IPS DF 4.7 (cell line): ENCODE data around the gene GTF2H1.
"Not testable (repeated sequence)": the region's sequence is repeated elsewhere in the genome, so short reads cannot be mapped to it uniquely, and the experiment has no call there.

Experiments
- DNase-seq: peaks from one replicate; pipeline ENCODE4 v3.0.0-alpha.2; 2013; ENCODE audit warnings: low spot score; ENCODE audit errors: extremely low read depth

Gene GTF2H1

DNA sequence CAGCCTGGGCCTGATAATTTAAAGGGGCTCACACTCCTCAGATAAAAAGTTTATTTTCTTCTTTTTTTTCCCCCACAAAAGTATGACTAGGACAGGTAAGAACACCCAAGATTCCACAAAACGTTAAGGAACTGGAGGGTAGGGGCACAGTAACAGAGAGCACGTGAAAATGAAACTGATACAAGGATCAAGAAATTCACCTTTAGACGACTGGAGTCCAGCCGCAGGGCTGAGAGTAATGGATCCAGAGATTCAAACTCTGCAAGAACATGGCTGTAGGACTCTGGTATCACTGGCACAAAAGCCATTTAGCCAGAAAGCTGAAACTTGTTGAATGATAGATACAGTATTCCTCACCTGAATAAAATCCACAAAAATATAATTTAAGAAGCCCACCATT is 4.8 kb upstream of the GTF2H1 start:
- no peak for DNase-seq

DNA sequence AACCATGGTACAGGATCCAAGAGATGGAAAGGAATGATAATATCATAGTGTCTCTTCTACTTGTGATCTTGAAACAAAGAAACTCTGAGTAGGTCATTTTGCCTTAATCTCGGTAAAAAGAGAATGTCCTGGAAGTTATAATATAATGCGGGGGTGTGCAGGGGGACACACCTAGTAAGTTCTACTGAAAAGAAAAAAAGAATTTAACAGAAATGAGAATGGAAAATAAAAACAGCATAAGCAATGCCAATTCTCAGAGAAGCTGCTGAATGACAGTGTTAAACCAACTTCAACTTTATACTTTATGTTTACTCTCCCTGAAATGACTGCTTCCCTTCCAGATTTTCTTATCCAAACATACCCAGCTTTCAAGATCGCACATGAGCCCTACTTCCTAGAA is 2.5 kb upstream of the GTF2H1 start:
- DNase-seq = no peak

DNA sequence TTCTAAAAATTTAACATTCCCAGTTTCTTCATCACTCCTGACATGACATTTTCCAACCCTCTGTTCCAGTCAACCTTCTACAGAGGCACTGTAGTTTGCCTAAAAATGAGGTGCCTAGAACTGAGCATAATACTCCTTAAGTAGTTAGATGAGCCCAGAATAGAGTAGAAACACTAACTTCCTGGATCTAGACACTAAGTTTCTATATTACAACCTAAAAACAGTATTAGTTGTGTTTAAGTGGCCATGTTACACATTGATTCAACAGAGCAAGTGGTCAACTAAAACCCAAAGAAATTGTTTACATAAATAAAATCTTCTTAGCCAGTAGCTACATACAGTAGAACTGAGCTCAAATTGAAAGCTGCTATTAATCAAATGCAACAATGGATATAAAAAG is 1.8 kb upstream of the GTF2H1 start:
- DNase-seq = no peak

DNA sequence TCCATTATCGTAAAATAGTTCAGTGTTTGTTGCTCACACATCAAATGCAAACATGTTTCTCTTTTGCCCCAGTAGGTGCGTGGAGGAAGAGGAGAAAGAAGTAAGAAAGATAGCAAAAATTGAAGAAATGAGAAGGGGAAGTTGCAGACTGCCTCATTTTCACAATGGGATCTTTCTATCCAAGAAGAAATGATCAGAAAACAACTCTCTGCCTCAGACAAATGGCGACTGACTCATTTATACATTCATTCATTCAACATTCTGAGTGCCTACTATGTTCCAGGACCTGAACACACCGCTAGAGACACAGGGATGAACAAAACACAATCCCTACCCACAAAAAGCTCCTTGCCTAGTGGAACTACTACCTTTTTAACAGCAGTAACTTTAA is 794 bp upstream of the GTF2H1 start:
- DNase-seq = no peak

DNA sequence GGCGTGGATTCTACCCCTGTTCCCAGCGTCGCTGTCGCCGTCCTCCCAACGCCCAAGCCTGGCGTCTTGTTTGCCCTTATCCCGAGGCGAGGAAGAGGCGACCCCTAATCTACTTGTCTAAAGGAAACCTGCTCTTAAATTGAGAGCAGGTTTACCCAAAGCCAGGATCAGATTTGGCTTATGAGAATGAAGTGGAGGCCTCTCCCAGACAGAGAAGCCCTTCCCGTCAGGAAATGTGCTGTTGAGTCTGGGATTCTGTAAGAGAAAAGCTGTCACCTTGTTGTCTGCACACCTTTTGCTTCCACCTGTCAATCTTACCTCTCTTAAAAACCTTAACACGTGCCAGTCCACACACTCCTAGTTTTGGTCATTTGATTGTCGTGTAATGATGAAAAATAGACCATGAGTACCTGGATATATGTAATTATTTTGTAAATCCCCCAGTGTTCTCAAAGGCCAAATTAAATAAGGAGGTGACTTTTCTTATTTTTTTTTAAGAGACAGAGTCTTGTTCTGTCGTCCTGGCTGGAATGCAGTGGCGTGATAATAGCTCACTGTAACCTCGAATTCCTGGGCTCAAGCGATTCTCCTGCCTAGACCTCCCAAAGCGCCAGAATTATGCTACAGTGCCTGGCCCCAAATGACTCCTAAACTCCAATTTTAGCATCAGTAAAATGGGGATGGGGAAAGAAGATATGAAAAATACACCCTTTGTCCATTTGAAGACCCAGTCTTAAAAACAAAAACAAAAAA is 627 bp downstream of the GTF2H1 start:
- no peak for DNase-seq

DNA sequence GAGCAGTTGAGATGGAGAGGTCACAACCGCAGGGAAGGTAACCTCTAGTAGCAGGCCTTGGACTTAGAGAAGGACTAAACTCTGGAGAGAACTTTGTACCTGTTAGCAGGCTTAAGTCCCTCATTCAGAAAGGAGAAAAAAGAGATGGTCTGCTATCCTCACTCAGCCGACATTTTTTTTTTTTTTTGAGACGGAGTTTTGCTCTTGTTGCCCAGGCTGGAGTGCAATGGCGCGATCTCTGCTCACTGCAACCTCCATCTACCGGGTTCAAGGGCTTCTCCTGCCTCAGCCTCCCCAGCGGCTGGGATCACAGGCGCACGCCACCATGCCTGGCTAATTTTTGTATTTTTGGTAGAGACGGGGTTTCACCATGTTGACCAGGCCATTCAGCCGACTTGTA is 1.5 kb downstream of the GTF2H1 start:
- DNase-seq = not testable (repeated sequence)

DNA sequence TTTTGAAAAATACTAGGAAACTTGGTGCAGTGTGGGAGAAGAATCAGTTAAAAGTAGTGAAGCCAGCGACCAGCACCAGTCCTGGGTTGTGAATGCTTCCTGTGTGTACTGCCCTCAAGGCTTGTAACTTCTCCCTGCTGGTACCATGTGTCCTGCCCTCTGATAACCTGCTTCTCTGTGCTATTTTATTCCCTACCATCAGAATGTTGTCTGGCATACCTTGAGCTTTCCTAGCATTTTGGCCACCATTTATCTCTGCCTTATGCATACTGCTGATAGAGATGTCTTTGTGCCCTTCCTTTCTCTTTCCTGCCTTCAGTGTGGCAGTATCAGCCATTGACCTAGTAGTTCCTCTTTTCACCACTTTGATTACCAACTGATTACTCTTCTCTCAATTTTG is 2.0 kb downstream of the GTF2H1 start:
- DNase-seq = no peak

DNA sequence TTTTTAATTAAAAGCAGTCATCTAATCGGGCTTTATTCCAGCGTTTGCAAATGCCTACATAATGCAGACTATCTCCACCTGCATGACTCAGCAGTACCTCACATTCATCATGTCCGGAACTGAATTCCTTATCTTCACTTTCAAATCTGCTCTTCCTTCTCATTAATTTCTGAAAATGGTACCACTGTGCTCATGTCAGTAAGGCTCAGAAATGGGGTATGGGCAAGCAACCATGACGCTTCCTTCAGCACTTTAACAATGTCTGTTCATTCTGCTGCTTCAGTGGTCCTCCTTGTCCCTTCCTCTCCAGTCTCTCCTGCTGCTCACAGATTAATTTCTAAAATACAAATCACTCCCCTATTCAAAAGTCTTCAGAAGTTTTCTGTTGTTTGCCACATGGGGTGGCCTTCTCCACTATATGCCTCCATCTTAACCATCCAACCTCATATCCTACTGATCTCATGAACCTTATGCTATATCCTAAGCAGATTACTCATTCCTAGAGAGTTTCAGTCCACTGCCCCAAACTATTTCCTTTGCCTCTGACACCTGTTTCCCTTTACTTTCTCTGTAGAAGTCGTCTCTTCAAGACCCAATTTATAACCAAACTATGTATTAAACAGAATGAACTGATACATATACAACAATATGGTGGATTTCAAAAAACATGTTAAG is 7.0 kb downstream of the GTF2H1 start:
- no peak for DNase-seq

DNA sequence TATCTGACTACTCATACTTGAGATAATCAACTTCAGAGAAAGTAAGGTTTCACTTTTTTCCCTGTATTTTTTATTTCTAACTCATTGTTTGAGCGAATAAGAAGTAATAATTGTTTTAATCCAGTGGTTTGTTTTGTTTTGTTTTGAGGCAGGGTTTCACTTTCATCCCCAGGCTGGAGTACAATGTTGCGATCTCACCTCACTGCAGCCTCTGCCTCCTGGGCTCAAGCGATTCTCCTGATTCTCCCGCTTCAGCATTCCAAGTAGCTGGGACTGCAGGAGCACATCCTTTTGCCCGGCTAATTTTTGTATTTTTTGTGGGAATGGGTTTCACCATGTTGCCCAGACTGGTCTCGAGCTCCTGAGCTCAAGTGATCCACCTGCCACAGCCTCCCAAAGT is 8.6 kb downstream of the GTF2H1 start:
- no peak for DNase-seq

DNA sequence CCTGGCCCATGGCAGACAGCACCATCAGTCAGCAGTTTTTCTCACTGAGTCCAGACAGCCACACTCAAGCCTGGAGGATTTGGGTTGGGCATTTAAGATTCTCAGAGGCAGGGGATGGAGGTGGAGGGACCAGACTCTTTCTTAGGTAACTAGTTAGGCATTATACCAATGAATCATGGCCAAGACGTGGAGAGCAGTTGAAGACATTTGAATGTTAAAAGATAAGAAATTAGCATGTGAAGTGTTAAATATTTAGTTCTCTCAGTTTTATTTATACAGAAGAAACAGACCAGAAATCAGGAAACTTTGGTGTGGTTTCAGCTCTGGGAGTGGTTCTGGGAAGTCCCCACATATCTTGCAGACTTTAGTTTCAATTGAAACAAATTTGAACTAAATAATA is 9.9 kb downstream of the GTF2H1 start:
- DNase-seq = no peak

DNA sequence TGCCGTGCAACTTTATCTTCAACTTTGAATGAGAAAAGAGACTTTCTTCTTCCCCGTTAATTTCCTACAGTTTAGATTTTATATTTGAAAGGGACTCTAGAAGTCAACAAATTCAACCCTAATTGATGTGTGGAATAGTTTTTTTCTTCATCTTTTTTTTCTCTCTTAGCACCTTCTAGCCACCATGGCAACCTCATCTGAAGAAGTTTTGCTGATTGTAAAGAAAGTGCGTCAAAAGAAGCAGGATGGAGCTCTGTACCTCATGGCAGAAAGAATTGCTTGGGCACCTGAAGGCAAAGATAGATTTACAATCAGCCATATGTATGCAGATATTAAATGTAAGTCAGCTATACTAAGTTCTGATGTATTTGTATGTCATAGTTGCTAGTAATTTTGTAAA is 10.5 kb downstream of the GTF2H1 start:
- no peak for DNase-seq

DNA sequence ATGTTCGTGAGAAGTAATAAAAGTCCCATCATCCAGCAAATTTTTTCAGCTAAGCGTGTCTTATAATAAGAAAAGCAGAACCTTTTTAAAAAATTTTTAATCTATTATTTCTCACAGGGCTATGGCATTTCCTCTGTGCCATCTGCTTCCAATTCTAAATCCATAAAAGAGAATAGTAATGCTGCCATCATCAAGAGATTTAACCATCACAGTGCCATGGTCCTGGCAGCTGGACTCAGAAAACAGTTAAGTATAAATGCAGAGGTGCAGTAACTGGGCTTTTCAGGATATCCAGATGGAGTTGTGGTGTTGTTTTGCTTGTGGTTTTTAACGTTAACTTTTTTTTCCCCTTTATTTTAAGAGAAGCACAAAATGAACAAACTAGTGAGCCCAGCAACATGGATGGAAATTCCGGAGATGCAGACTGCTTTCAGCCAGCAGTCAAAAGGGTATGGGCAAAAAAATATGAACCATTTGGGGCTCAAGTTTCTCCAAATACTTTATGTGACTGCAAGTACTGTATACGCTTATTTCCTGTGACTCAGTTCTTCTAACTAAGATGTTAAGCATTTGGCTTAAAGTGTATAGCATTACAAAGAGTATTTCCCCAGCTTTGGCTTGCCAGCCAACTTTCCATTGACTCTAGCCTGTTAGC is 25.2 kb downstream of the GTF2H1 start:
- DNase-seq = no peak

DNA sequence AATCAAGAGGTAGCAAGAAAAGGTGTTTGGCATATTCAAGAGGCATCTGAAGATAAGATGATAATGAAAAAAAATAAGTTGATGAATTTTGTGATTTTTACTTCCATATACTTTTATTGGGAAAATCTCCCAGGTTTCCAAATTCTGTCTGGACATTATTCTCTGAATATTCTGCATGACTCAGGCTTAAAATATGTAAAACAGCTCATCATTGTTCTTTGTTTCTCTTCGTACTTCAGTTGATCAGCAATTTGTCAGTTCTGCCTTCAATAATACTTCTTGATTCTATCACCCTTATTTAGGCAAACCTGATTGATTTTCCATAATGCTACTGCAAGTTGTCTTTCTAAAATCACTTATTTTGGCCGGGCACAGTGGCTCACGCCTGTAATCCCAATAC is 30.2 kb downstream of the GTF2H1 start:
- no peak for DNase-seq

DNA sequence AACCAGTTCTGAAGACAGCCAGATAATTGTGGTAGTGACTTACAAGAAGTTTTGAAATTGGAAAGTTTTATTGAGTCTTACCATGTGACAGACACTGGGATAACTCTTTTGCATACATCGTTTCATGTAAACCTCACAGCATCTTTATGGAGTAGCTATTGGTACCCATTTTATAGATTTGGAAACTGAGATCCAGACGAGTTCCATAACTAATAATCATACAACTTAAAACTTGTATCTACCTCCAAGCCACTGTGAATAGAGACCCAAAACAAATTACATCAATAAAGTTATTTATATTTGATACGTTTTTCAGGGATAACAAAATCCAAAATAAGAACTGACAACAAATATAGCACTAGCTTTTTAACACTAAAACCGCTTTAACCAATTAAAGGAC is 36.3 kb downstream of the GTF2H1 start:
- DNase-seq = no peak

DNA sequence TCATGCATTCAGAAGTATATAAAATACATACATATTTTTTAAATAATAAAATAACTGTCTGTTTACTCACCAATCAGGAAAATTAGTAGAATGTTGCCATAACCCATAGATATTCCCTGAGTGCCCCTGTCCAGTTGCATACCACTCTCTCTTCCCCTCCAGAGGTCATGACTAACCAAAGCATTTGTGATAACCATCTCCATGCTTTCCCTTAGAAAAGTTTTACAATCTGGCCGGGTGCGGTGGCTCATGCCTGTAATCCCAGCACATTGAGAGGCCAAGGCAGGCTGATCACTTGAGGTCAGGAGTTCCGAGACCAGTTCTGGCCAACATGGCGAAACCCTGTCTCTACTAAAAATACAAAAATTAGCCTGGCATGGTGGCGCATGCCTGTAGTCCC is 38.8 kb downstream of the GTF2H1 start:
- DNase-seq = no peak

DNA sequence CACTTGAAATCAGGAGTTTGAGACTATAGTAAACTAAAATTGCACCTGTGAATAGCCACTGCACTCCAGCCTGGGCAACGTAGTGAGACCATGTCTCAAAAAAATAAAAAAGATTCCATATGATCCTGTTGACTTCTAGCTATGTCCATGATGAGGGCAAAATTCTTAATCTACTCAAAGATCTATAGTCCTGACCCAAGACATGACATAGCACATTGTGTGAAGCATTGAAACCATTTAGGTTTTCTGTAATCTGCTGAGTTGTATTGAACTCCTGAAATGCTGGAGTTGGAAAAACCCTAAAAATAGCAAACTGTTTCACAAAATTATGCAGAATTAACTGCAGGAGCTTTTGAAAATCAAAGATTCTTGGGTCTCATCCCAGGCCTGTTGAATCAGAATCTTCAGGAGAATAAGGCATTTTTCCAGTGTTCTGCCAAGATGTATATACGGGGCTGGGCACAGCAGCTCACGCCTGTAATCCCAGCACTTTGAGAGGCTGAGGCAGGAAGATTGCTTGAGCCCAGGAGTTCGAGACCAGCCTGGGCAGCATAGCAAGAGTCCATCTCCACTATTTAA is 42.2 kb downstream of the GTF2H1 start:
- no peak for DNase-seq

DNA sequence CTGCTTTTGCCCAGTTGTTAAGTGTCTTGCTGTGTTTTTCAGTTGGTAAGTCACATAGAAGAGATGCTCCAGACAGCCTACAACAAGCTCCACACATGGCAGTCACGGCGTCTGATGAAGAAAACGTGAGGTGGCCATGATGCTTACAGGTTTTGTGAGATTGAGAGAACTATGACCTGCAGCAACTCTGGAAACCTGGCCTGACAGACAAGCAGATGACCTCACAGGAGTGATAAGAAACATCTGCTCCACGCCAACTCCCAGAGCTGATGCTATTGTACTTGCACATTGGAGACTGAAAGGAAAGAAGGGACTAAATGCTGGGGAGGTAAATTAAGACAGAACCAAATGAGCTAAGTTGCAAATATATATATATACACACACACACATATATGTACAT is 43.4 kb downstream of the GTF2H1 start:
- DNase-seq = no peak

DNA sequence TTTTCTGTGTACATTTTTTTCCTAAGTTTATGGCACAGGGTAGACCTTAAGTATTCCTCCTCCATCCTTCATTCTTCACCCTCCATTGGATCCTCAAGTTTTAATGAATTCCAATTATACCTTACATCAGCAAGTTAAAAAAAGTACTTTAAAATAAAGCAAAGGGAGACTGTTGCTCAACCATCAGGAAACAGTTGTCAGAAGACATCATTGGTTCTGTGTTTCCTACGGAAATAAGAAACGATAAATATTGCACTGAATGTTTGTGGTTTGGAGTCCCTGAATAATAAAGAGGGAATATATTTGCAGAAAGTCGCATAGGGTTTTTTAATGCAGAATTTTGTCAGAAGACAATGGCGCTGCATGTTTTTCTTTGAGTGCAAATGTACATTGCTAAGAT is 43.9 kb downstream of the GTF2H1 start:
- DNase-seq = no peak

DNA sequence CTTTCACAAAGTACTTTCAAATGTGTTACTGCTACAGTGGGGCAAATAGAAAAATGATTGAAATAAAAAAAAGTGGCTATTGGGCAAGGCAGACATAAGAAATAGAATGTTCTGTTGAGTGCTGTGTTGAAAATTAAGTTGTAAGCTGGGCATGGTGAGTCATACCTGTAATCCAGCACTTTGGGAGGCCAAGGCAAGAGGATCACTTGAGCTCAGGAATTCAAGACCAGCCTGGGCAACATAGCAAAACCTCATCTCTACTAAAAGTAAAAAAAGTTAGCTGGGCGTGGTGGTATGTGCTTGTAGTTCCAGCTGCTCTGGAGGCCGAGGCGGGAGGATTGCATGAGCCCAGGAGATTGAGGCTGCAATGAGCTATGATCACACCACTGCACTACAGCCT is 45.1 kb downstream of the GTF2H1 start:
- DNase-seq = no peak

DNA sequence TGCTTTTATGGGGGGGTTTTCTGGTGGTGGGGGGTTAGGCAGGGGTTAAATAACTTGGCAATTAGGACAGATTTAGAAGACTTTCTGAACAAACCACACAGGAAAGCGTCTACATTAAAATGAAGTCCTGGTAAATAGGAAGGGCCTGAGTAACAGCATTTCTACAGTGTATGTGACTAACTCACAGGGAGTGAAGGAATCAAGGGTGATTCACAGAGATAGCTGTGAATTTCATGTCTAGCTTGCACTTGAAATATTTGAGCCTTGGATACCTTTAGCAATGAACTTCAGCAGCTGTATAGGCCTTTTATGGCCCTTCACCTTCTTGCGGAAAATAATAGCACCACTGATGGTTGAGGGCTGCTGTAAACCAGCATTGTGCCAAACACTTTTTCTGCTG is 45.9 kb downstream of the GTF2H1 start:
- no peak for DNase-seq

DNA sequence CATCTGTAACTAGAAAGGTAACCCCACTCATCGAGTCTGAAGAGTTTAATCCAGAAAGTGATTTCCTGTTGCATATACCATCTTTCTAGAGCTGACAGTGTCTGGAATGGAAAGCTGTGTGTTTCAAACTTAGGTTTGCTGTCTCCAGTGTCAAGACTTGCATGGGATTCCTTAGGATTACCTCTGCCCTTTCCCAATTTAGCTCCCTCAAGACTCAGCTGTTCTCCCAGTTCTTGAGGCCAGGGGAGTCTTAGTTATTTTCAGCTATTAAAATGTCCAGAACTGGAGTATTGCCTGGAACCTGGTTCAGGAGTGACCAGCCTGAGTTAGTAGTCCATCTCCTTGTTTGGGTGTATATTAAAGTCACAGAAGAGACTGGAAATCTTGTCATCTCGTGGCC is 47.0 kb downstream of the GTF2H1 start:
- no peak for DNase-seq

DNA sequence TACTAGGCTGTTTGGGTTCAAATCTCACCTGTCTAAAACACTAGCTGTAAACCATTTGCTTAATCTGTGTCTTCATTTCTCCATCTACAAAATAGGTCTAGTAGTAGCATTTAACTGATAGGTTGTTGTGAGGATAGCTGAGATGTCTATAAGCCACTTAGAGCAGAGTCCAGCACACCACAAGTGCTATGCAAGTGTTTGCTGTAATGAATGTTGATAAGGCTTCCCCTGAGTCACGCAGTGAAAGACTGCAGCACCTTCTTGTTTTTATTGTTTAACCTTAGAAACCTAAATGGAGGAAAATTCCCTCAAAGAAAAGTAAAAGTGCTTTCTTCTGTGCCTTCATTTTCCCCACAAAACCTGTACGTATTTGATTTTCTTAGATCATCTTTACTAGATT is 48.9 kb downstream of the GTF2H1 start:
- no peak for DNase-seq

DNA sequence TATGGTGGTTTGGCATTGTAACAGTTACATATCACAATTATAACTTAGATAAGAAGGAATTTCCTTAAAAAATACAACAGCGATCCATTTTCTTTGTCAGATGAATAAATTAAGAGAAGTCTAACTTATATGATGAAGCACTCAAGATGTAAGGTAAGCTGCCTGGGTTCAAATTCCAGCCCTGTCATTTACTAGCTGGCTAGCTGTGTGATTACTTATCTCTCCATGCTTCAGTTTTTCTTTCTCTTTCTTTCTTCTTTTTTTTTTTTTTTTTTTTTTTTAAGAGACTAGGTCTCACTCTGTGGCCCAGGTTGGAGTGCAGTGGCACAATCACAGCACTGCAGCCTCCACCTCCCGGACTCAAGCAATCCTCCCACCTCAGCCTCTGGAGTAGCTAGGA is 49.8 kb downstream of the GTF2H1 start:
- DNase-seq = no peak
